GM18511 (cell line): Measurements from ENCODE around the gene CES5A.
"Not testable (repeated sequence)": the region's sequence is repeated elsewhere in the genome, so short reads cannot be mapped to it uniquely, and the experiment has no call there.

Experiments
- ATAC-seq: cut with Tn5 transposase; IDR thresholded peaks from one replicate; pipeline ENCODE4 v1.9.1; 2021; ENCODE audit warnings: mild to moderate bottlenecking, moderate library complexity; ENCODE audit not compliant: unreplicated experiment

The CES5A gene

GRCh38 chr16:55876854-55877253 lies 1.7 kb upstream of the CES5A start:
- ATAC-seq = no peak

GRCh38 chr16:55873122-55873521 lies 2.1 kb downstream of the CES5A start:
- ATAC-seq = no peak

DNA sequence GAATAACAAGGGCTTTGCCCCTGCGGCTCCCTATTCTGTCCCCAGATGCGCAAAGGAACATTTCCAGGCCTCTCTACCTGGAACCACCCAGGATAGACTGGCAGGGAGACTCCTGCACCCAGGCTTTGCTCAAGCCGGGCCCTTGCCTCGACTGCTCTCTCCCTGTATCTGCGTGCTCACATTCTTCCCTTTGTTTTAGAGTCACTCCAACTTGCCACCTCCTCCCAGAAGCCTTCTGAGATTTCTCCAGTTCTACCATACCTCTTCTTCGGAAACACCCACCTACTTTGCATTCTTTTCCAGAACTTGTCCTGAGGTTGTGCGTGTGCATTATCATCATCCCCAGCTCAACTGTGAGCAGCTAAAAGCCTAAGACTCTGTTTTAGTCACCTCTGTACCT lies 3.0 kb downstream of the CES5A start:
- ATAC-seq = no peak

GRCh38 chr16:55871411-55872038 lies 3.6 kb downstream of the CES5A start:
- no peak for ATAC-seq

DNA sequence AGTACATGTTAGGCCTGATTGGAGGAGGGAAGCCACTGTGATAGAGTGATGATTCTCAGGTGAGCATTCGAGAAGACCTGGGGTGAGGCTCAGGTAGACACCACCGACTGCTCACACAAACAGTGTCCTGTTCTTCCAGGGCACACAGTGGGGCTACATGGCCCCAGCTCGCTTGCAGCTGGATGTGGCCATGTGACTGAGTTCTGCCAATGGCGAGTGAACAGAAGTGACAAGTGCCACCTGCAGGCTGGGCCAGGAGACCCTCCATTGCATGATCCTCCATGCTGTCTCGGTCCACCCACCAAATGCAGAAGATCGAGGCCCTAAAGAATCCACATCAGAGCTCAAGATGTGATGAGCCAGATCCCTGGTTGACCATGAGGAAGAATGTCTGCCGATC lies 6.2 kb downstream of the CES5A start:
- no peak for ATAC-seq

DNA sequence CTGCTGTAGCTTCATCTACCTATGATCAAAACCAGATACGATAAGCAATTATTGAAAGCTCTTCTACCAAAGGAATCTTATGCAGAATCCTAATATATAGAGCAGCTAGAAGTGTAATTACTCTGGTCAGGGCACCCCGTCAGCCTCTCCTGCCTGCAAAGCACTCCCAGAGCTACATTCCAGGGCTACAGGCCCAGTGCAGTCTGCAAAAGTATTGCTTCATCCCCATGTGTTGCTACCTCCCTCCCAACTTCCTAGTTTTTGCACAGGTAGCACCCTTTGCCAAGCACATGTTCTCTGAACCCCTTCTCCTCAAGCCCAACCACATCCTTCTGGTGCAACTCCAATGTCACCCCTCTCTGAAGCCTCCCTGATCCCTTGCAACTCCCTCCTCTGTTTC lies 7.0 kb downstream of the CES5A start:
- no peak for ATAC-seq

DNA sequence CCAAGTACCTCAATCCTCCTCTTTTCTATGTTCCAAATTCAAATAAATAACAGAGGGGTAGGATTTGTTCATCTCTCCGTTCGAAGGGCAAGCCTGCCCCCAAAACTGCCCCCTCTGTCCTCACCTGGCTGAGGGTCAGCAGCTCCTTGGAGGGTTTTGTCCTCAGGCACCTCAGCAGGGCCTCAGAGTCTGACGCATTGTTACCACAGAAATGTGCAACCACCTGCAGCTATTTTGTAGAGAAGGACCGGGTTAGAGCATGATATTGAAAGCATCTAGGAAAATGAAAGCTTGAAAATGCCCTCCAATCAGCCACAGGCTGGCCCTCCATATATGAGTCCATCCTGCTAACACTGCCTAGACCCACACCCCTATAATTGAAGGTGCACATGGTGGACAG lies 13.9 kb downstream of the CES5A start:
- no peak for ATAC-seq

- not testable (repeated sequence) for ATAC-seq
Observed at GRCh38 chr16:55857650-55858049, 17.5 kb downstream of the CES5A start.

DNA sequence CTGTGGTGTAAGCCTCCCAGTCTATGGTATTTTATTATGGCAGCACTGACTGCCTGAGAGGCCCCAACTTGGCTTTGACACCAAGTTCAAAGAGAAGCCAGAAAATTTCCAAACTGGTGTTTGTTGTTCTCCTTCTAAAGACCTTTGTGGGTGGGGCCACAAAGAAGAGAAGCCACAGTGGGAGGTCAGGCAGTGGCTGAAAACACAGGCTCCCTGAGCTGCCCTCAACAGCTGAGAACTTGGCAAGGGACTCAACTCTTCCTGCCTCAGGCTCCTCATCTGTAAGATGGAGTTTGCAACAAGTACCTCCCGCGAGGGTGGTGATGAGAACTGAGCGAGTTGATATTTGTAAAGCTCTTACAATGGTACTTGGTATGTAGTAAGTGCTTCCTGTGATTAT lies 18.2 kb downstream of the CES5A start:
- ATAC-seq = no peak

- no peak for ATAC-seq
Observed at GRCh38 chr16:55853114-55853513, 22.1 kb downstream of the CES5A start.

DNA sequence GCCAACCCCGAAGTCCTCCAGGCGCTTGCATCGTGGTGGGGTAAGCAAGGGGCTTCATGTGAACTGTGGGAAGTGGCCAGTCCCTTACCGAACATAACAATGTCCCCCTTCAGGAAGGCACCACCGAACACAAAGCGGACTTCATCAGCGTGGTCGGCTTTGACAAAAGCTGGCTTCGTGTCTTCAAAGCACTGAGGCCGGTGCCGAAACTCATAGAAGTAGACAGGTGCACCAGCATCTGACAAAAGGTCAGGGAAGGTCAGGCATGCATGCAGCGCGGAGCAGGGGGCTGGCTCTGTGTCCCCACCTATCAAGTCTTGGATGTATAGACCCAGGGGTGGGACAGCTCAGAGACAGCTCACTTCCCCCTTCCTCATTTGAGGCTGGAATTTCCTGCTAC lies 25.6 kb downstream of the CES5A start:
- no peak for ATAC-seq

DNA sequence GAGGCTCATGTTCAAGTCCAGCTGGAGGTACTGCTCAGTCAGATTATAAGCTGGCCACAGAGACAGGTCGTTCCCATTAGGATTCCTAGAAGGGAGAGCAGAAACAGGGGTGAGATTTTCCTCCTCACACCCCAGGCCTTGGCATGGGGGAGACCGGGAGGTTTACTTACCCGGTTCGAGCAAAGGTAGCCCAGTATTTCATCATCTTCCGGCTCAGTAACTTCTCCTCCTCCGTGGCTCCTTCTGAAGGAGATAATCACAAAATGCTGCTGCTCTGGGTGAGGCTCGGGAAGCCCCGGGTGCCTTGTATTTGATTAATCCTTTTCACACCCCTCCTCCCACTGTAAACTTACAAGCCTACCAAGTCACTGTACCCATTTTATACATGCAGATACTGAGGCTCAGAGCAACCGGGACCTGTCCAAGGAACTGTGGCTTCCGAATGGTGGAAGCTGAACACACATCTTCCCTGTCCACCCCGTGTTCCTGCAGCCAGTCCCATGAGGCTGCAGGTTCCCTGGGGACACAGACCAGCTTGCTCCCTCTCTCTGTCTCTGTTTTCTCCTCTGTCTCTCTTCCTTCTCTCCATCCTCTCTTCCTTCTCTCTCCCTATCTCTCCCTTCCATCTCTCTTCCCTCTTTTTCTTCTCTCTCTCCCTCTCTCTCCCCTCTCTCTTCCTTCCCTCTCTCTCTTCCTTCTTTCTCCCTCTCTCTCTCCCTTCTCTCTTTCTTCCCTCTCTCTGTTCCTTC lies 28.4 kb downstream of the CES5A start:
- no peak for ATAC-seq

DNA sequence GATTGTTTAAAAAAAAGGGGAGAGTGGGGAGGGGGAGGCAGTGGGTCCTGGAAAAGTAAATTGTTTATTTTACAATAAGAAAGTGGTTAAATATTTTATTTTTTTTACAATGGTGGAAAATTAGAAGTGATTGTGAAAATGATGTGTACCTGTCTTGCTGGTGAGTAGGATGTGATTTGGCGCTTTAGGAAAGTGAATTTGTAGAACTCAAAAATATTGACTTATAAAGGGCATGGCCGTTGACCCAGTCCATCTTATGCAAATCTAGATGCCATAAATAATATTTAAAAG lies 32.1 kb downstream of the CES5A start:
- ATAC-seq = no peak

GRCh38 chr16:55842369-55843104 lies 32.6 kb downstream of the CES5A start:
- ATAC-seq = no peak

DNA sequence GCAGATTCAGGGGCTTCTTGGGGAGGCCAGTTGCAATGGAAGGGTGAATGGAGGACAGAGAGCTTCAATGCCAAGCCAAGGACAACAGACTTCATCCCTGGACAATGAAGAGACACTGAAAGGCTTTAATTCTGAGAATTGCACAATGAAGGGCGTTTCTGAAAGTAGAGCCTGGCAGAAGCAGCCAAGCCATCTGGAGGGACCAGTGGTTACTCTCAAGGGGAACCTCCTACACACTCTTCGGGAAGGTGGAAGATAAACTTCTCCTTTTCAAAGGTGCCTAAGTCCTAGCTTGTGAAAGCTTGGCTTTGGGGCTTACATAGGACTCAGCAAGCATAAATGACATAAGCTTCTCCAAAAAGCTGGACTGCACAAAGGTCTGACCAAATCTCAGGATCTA lies 36.1 kb downstream of the CES5A start:
- no peak for ATAC-seq

DNA sequence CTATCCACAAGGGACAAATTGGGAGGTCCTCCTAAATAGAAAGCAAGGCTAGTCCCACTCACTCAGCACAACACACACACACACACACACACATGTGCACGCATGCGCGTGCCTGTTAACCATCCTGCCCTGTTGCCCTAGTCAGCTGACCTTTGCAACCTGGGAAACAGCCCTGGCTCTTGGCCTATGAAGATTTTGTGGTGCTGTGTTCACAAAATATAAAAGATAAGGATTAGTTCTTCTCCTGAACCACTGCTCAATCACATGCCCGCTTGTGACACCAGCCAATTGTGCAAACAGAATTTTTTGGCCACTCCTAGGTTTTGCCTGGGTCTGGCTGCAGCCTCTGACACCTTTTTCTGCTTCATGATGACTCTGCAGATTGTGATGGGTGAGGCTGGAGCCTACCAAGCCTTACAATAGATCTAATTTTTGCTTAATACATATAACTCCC lies 39.0 kb downstream of the CES5A start:
- no peak for ATAC-seq

DNA sequence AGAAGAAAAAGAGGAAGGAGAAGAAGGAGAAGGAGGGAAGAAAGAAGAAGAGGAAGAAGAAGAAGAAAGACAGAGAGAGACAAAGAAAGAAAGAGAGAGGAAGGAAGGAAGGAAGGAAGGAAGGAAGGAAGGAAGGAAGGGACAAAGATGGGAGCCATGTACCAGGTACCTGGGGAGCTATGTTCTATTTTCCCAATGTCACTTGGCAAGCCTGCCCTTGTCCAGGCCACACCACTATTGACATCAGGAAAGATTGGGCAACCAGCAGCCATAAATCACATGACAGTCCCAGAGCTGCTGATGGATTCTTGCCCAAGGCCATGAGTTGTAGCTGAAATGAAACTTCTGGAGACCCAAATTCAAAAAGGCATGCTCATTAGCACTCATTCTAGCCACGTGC lies 39.6 kb downstream of the CES5A start:
- ATAC-seq = no peak

- ATAC-seq = not testable (repeated sequence)
Observed at GRCh38 chr16:55835173-55835572, 40.0 kb downstream of the CES5A start.

DNA sequence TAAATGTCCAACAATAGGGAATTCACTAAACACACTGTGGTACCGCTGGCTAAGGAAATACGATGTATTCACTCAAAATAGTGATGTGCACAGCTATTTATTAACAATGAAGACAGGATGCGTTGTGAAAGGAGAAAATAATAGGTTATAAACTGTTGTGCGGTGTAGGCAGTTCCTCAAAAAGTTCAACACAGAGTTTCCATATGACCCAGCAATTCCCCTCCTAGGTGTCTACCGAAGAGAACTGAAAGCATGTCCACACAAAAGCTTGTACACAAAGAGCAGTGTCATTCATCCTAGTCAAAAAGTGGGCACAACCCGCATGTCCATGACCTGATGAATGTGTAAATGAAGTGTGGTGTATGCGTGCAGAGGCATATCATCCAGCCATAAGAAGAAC lies 41.1 kb downstream of the CES5A start:
- ATAC-seq = peak; percentile 87

GRCh38 chr16:55832773-55833691 lies 42.1 kb downstream of the CES5A start, which contains the start of gene CES1:
Gene CES1, minus strand, starts transcription at chr16:55833096. Its CDS starts 41 bp downstream, at chr16:55833055.
- ATAC-seq = no peak

- ATAC-seq = no peak
Observed at GRCh38 chr16:55832425-55832772, 42.8 kb downstream of the CES5A start.
